Psoas muscle (tissue), 8 donors: ENCODE data around the gene SETBP1. TPM values are rescaled to one million over a fixed set of nuclear protein-coding genes. Genes with fewer than 3 reads are reported as not detected.

Experiments
- ATAC-seq, 4 donors: fragments of 200-7000 bp; cut with Tn5 transposase; one replicate each; pipeline ENCODE4 v1.9.1; 2020; ENCODE audit warnings: moderate library complexity in 3 of 4, mild to moderate bottlenecking in 2 of 4
- DNase-seq, 2 donors: peaks; one replicate each; pipeline ENCODE4 v3.0.0-alpha.2; 2020
- H3K27ac ChIP-seq: fragments of 200-600 bp; one replicate; pipeline ENCODE4 v1.8.0; 2022
- H3K27me3 ChIP-seq, 3 donors: fragments of 200-600 bp in 1 of 3; one replicate each; pipeline versions ENCODE4 v1.6.1 to v1.8.0; 2013 to 2022; ENCODE audit warnings: low read length in 2 of 3, mild to moderate bottlenecking in 2 of 3, moderate library complexity in 1 of 3; ENCODE audit not compliant: insufficient read depth in 3 of 3
- H3K36me3 ChIP-seq, 2 donors: fragments of 200-600 bp in 1 of 2; one replicate each; pipeline versions ENCODE4 v1.6.1 to v1.8.0; 2013 to 2022; ENCODE audit warnings: low read depth in 1 of 2, mild to moderate bottlenecking in 1 of 2, moderate library complexity in 1 of 2; ENCODE audit not compliant: insufficient read depth in 1 of 2
- H3K4me1 ChIP-seq: fragments of 200-600 bp; one replicate; pipeline ENCODE4 v1.8.0; 2022
- H3K4me3 ChIP-seq: fragments of 200-600 bp; one replicate; pipeline ENCODE4 v1.8.0; 2022; ENCODE audit warnings: mild to moderate bottlenecking
- H3K9me3 ChIP-seq: fragments of 200-600 bp; one replicate; pipeline ENCODE4 v1.8.0; 2022
- CTCF ChIP-seq: fragments of 200-600 bp; IDR thresholded peaks from one replicate; pipeline ENCODE4 v1.8.0; 2022; ENCODE audit warnings: antibody characterized with exemption
- WGBS, 3 donors: extraction: QIAGEN DNeasy Blood & Tissue Kit; methylation state at CpG; one replicate each; pipeline versions ENCODE4 v1.1.6 to v1.1.7; 2013; 5-methylcytosine and 5-hydroxymethylcytosine counted together
- intact Hi-C, 2 donors: fragments of 100-400 bp; cut with DNase I; formaldehyde crosslinking; loops; one replicate each; pipeline versions ENCODE4 v1.11.0 to v1.14.2; 2022
- polyA plus RNA-seq, 3 donors: library from polyadenylated mRNA; stranded (reverse); fragments of 200-250 nt; gene quantifications; one replicate each; pipeline ENCODE4 v1.2.3, GENCODE V29; 2013
- total RNA-seq, 4 donors: library from RNA; stranded (reverse); fragmentation: NEBNext Ultra II Directional in 2 of 4; extraction: Animal tissue kit (Norgen Biotek cat#: 25700) in 2 of 4; gene quantifications; one replicate each; pipeline versions ENCODE4 v1.2.1 to v1.2.4, GENCODE V29; 2021 to 2023
- donor health status: healthy with polysubstance abuse.
- donor health status: DM: no; HTN: no; CAD: no; lungs with moderate emphysema.
- donor health status: Bipolar disorder and iron deficiency.
- donor health status: healthy.
- donor health status: DM: yes; HTN: yes; CAD: no.
- donor health status: DM: no; HTN: no; CAD: no.
- donor health status: DM: no; HTN: no; CAD: no.
- donor health status: DM: yes; HTN: yes; CAD: no.

SETBP1 gene
- total and polyA plus RNA-seq, 7 donors = 0.61 to 21.0 (median 10.5) TPM

DNA sequence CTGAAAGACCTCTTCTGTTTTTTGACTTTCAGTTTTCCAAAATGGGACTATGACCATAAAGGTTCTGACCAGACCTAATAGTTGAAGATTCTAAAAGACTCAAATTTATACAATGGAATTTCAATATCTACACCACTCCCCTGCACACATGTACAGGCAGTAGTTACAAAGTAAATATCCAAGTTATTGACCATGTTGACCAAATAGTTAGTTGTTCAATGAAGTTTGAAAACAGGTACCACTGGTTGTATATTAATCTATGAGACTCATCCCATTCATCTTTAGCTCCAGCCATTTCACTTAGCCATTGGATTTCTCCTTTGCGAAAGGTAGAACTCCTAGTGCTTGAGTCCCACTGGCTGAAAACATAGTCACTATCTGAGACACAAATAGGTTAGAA, 277.4 kb downstream of the SETBP1 start:
- intact Hi-C loops = no loop called here
- H3K4me1 ChIP-seq = peaks cover 33% of the 10 kb centered on the region
- H3K27ac ChIP-seq = no peak overlapping the region
- H3K4me3 ChIP-seq = no peak overlapping the region
- H3K36me3 ChIP-seq = no peaks in the 10 kb centered on the region
- ATAC-seq (no peak), DNase-seq (no peak)
- 93 to 99% (median 94%) methylated on average over 1 of the region's 1 CpG for WGBS, 3 donors
- TF ChIP-seq CTCF = no peak
- H3K27me3 ChIP-seq = no peaks in the 10 kb centered on the region
- H3K9me3 ChIP-seq = no peaks in the 10 kb centered on the region

DNA sequence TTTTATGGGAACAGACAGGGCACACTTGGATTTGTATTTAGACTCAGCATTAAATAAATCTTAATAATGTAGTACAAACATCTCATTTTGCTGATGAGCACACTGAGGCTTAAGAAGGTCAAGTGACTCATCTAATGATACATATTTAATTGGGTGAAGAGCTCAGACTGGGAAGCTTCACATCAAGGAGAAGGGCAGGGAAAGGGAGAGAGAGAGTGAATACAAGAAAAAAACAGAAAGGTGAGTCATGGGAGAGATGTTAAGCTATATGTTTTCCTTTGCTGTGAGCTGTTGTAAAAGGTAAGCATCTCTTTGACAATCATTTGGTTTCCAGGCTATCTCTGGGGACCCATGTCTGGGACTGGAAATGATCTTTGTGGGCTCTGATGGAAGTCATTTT, 277.8 kb downstream of the SETBP1 start:
- no peak overlapping the region for H3K27ac ChIP-seq
- no peak for TF ChIP-seq CTCF
- ATAC-seq = no peak
- no peaks in the 10 kb centered on the region for H3K9me3 ChIP-seq
- peaks cover 33% of the 10 kb centered on the region for H3K4me1 ChIP-seq
- H3K36me3 ChIP-seq = no peaks in the 10 kb centered on the region
- DNase-seq = no peak
- H3K27me3 ChIP-seq = no peaks in the 10 kb centered on the region
- intact Hi-C loops = no loop called here
- no peak overlapping the region for H3K4me3 ChIP-seq

DNA sequence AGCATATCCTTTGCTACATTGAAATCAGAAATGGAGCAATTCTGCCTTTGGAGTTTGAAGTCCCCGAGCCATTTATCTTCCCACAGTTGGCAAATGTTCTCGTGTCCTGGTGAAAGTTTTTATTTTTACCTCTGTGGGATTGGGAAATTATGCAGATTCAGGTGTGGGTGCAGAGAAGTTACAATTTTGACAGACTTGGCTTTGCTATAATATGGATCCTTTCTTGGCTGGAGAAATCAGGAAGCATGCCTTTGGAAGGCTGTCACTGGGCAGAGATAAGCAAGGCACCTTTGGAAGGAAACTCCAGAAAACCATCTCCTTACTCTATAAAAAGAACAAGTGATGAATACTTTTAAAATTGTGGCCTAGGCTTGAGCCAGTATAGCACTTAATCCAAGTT, 278.3 kb downstream of the SETBP1 start:
- no peak for ATAC-seq
- Histone ChIP-seq H3K27me3 (no peaks in the 10 kb centered on the region), H3K27ac (no peak overlapping the region), H3K36me3 (no peaks in the 10 kb centered on the region), H3K9me3 (no peaks in the 10 kb centered on the region), H3K4me3 (no peak overlapping the region), H3K4me1 (peaks cover 30% of the 10 kb centered on the region)
- intact Hi-C loops = no loop called here
- TF ChIP-seq CTCF = no peak
- 44 to 64% (median 59%) methylated on average over 2 of the region's 2 CpGs for WGBS, 3 donors
- DNase-seq = no peak

DNA sequence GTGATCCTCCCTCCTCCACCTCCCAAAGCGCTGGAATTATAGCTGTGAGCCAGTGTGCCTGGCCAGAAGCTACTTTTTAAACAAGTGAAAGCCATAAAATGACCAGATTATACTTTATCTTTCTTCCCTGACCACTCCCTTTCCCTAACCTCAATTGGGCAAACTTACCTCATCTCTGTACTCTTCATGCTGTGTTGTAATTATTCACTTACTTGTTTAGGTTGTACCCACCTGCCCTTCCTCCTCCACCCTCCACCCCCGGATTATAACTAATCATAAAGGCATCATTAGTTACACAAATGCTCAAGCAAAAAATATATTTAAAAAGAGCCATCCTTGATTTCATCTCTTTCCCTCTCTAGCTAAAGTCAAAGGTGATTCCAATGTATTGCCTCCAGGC, 279.9 kb downstream of the SETBP1 start:
- Histone ChIP-seq H3K9me3 (no peaks in the 10 kb centered on the region), H3K27ac (no peak overlapping the region), H3K4me3 (no peak overlapping the region), H3K36me3 (no peaks in the 10 kb centered on the region), H3K27me3 (no peaks in the 10 kb centered on the region), H3K4me1 (peaks cover 30% of the 10 kb centered on the region)
- DNase-seq (no peak), ATAC-seq (no peak)
- intact Hi-C loops = no loop called here
- 91 to 96% (median 94%) methylated on average over 2 of the region's 2 CpGs for WGBS, 3 donors
- TF ChIP-seq CTCF = no peak

GRCh38 chr18:44961288-44961995, 280.8 kb downstream of the SETBP1 start:
- no peaks in the 10 kb centered on the region for H3K36me3 ChIP-seq
- no peak for TF ChIP-seq CTCF
- no peak for DNase-seq
- H3K27me3 ChIP-seq = no peaks in the 10 kb centered on the region
- intact Hi-C loops = no loop called here
- WGBS, 3 donors = 90 to 97% (median 95%) methylated on average over 3 of the region's 3 CpGs
- ATAC-seq = no peak
- peaks cover 25% of the 10 kb centered on the region for H3K4me1 ChIP-seq
- H3K9me3 ChIP-seq = no peaks in the 10 kb centered on the region
- no peak overlapping the region for H3K4me3 ChIP-seq
- no peak overlapping the region for H3K27ac ChIP-seq
